GM18519 (cell line): ENCODE measurements around the gene CLK1.
"Not testable (repeated sequence)": the region's sequence is repeated elsewhere in the genome, so short reads cannot be mapped to it uniquely, and the experiment has no call there.

ENCODE experiments used
- ATAC-seq: cut with Tn5 transposase; IDR thresholded peaks from one replicate; pipeline ENCODE4 v1.9.1; 2021; ENCODE audit warnings: mild to moderate bottlenecking, moderate library complexity; ENCODE audit not compliant: unreplicated experiment, low FRiP score

The CLK1 gene

GRCh38 chr2:200851398-200852248 is 12.8 kb downstream of the CLK1 start:
- ATAC-seq: no peak

- ATAC-seq: no peak
Observed at GRCh38 chr2:200850512-200851256, 13.8 kb downstream of the CLK1 start.

GRCh38 chr2:200847939-200848338 is 16.5 kb downstream of the CLK1 start:
- no peak for ATAC-seq

GRCh38 chr2:200847269-200847668 is 17.2 kb downstream of the CLK1 start:
- ATAC-seq: no peak

GRCh38 chr2:200845669-200846325 is 18.7 kb downstream of the CLK1 start:
- ATAC-seq: no peak

GRCh38 chr2:200845194-200845593 is 19.3 kb downstream of the CLK1 start:
- no peak for ATAC-seq

GRCh38 chr2:200843993-200844948 is 20.2 kb downstream of the CLK1 start:
- no peak for ATAC-seq

GRCh38 chr2:200839513-200839912 is 24.9 kb downstream of the CLK1 start:
- ATAC-seq: no peak

GRCh38 chr2:200834701-200835100 is 29.8 kb downstream of the CLK1 start:
- no peak for ATAC-seq

GRCh38 chr2:200829258-200829655 is 35.2 kb downstream of the CLK1 start:
- no peak for ATAC-seq

GRCh38 chr2:200828572-200829257 is 35.7 kb downstream of the CLK1 start:
- ATAC-seq: no peak

- no peak for ATAC-seq
Observed at GRCh38 chr2:200828104-200828503, 36.4 kb downstream of the CLK1 start.

GRCh38 chr2:200821686-200822245 is 42.7 kb downstream of the CLK1 start:
- ATAC-seq: no peak

GRCh38 chr2:200820573-200821234 is 43.8 kb downstream of the CLK1 start:
- no peak for ATAC-seq

- ATAC-seq: not testable (repeated sequence)
Observed at GRCh38 chr2:200818732-200819131, 45.7 kb downstream of the CLK1 start.

- no peak for ATAC-seq
Observed at GRCh38 chr2:200814917-200815316, 49.5 kb downstream of the CLK1 start.

GRCh38 chr2:200814276-200814815 is 50.1 kb downstream of the CLK1 start:
- ATAC-seq: no peak
